ENCODE measurements around the gene PER3. TPM values are rescaled to one million over a fixed set of nuclear protein-coding genes. Genes with fewer than 3 reads are reported as not detected.

PER3 gene
- total RNA-seq, 2 experiments from 2014 or later = 2.3 to 2.5 TPM

Other genes with a start within 250 kb of the PER3 start
- gene VAMP3, start 13.0 kb upstream of the PER3 start, total RNA-seq = 10 to 100 TPM; 16.8 to 17.4 TPM
- gene UTS2, start 68.8 kb downstream of the PER3 start, total RNA-seq = not detected
- 10 to 100 TPM; 26.8 to 28.2 TPM for gene TNFRSF9, start 156.5 kb downstream of the PER3 start, total RNA-seq
- 100 to 1,000 TPM; 294 to 390 TPM for gene PARK7, start 177.4 kb downstream of the PER3 start, total RNA-seq
- gene ERRFI1, start 242.0 kb downstream of the PER3 start, total RNA-seq = 1 to 10 TPM; 1.3 to 1.5 TPM

Data from activated CD4-positive, alpha-beta T cell treated with anti-CD3 and anti-CD28 coated beads for 36 hours (primary cell).